Activated CD4-positive, alpha-beta T cell treated with anti-CD3 and anti-CD28 coated beads, Interleukin-2, amount 50 U/mL, for 1 hour (primary cell): ENCODE measurements around the gene CHKA.

Experiments
- DNase-seq: peaks from one replicate; pipeline ENCODE4 v3.0.0-alpha.2; 2020

The CHKA gene

GRCh38 chr11:68067991-68068390 lies 53.2 kb downstream of the CHKA start:
- no peak for DNase-seq

DNA sequence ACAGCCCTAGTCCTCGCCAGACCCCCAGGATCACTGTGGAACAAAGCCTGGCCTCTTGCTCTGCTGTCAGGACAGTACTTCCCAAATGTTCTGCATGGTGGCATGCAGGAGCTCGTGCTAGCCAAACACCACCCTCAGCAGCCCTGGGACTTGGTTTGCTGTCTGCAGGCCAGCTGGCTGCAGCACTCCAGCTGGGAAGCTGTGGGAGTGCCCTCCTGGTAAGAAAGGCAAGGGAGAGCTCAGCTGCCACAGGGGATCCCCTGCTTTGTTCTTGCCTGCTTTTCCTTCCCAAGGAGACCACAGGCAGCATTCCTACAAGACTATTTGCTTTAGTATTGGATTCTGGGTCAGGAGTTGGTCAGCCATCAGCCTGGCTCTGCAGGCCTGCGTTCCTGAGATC lies 54.4 kb downstream of the CHKA start:
- DNase-seq: no peak

DNA sequence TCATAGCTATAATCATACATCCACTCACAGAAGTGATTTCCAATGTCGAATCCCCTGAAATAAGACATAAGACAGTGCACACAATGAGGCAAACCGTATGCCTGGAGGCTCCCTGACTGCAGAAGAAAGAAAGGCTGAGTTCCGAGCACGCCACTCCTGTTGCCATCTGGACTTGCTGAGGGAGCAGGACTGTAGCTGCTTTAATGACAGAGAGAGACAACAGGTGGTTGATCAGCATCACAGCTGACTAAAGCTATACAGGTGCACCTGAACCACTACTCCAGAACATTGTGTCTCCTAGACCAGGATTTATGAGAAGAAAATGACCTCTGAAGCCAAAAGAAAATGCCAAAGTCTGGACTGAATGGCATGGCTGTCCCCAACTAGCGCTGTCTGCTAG lies 55.3 kb downstream of the CHKA start:
- DNase-seq: no peak

DNA sequence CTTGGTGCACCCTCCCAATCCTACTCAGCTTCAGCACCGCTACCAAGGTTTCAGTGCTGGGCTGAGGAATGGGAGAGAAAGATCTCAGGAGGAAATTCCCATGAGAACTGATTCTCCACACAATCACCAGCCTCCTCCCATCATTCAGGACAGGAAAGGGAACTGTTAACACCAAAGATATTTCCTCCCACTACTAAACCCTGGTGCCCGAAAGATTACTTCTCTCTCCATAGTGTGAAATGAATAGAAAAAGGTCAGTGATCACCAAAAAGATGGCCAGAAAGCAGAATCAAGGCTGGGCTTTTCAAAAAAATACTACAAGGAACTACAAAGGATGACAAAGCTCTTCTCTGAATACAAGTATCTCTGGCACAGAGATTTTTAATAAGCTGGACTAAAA lies 56.3 kb downstream of the CHKA start:
- no peak for DNase-seq

- no peak for DNase-seq
Observed at GRCh38 chr11:68061508-68061907, 59.7 kb downstream of the CHKA start.

DNA sequence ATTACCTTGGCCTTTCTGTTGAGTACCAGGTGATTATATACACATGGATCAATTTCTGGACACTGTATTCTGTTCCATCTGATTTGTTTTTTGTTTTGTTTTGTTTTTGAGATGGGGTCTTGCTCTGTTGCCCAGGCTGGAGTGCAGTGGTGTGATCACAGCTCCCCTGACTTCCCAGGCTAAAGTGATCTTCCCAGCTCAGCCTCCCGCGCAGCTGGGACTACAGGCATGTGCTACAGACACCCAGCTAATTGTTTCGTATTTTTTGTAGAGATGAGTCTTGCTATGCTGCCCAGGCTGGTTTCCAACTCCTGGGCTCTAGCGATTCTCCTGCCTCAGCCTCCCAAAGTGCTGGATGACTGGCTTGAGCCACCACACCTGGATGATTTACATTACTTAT lies 63.4 kb downstream of the CHKA start:
- DNase-seq: no peak

- no peak for DNase-seq
Observed at GRCh38 chr11:68056317-68057285, 64.6 kb downstream of the CHKA start.

GRCh38 chr11:68053981-68054812 lies 67.0 kb downstream of the CHKA start:
- no peak for DNase-seq

DNA sequence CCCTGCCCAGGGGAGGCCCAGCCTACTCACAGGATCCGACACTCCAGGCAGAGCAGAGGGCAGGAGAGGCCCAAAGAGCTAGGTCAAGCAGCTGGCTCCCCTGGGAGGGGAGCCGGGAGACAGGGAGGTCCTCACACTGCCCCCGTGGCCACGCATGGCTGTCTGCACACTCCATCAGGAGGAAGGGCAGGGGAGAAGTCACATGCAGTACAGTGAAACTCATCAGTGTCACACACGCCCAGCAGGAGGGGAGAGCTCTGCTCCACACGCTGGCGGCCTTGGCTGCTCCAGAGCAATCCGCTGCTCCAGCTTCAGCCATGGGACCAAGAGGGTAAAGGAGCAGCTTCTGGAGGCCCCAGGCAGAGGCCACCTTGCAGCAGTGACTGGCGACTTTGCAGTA lies 68.1 kb downstream of the CHKA start:
- DNase-seq: no peak

DNA sequence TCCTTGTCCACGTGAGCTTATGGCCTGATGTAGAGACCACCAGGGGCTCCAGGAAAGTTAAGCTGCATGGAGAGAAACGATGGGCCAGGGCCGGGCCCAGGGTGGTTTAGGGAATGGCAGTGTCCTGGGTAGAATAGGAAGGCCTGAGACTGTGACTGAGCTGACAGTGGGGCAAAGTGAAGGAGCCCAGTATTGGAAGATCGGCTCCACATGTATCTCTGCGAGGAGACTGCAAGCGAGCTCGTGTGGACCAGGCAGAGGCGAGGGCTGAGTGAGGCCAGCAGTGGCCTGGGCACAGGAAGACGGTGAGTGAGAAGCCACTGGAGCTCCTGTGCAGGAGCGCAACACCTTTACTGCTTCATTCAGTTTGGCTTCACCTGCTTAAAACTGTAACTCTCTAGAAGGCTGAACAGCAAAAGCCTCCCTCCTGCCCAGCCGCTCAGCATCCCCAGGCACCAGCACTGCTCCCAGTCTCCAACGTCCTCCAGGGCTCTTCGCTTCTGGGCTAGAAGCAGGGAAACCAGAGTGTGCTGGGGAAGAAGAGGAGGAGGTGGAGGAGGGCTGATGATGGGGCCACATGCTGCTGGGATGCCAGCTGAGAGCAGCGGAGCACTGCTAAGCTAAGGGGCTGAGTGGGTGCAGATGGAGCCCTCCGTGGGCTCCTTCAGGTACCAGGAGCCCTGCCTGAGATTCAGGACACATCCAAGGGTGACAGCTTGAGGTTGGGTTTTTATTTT lies 68.9 kb downstream of the CHKA start:
- no peak for DNase-seq

- no peak for DNase-seq
Observed at GRCh38 chr11:68051191-68052136, 69.7 kb downstream of the CHKA start.

GRCh38 chr11:68050371-68050841 lies 70.8 kb downstream of the CHKA start:
- DNase-seq: no peak

GRCh38 chr11:68049509-68050370 lies 71.4 kb downstream of the CHKA start:
- DNase-seq: no peak

DNA sequence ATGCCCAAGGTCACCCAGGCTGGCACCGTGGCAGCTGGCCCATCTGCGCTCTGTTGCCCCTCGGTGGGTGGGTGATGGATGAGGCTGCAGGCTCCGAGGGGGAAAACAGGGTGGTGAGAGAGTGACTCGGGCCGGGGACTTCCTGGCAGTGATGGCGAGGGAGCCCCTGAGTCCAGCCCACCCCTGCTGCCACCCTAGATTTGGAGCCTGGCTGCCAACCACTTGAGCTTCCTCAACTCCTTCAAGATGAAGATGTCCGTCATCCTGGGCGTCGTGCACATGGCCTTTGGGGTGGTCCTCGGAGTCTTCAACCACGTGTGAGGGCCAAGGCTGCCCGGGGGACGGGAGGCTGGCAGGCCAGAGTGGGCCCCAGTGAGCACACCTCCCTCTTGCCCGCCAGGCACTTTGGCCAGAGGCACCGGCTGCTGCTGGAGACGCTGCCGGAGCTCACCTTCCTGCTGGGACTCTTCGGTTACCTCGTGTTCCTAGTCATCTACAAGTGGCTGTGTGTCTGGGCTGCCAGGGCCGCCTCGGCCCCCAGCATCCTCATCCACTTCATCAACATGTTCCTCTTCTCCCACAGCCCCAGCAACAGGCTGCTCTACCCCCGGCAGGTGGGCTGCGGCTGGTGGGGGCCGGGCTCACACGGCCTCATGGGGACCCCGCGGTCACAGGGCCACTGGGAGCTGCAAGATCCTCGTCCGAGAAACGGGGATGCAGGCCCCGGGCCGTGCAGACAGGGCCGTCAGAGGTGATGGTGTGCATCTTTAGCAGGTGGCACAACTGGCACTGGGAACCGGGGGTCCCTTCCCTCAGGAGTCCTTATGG lies 72.3 kb downstream of the CHKA start:
- DNase-seq: no peak

- no peak for DNase-seq
Observed at GRCh38 chr11:68047437-68048290, 73.5 kb downstream of the CHKA start.

GRCh38 chr11:68044898-68045351 lies 76.3 kb downstream of the CHKA start:
- no peak for DNase-seq

DNA sequence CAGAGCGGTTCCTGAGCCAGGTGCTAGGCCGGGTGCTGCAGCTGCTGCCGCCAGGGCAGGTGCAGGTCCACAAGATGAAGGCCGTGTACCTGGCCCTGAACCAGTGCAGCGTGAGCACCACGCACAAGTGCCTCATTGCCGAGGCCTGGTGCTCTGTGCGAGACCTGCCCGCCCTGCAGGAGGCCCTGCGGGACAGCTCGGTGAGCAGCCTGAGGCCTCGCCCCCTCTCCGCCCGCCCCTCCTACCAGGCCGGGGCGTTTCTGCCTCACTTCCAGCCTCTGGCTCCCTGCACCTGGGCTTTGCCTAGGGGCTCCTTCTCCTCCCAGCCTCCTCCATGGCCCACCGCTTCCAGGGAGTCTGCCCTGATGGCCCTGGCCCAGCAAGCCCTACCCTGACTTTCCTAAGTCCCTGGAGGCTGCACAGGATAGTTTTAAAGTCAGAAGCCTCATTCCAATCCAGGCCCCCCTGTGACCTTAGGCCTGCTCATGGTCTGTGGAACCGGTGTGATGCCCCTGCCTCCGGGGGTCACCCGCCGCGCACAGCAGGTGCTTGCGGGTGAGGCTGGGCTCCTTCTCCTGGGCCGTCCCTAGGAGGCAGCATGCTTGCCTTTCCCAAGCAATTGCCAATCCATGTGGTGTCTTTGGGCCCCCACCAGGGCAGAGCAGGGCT lies 76.9 kb downstream of the CHKA start:
- DNase-seq: no peak
